ENCODE results near the gene DCAF5.

Gene DCAF5

GRCh38 chr14:69064596-69064995 is 88.3 kb downstream of the DCAF5 start:
- no peaks in the 10 kb centered on the region for H3K9me3 ChIP-seq (ENCODE audit: severe bottlenecking)
- no peak overlapping the region for H3K4me3 ChIP-seq (ENCODE audit: low read depth, low read length)
- H3K36me3 ChIP-seq = peaks cover 40% of the 10 kb centered on the region
- H3K27me3 ChIP-seq (ENCODE audit: insufficient read depth, low read depth, severe bottlenecking) = no peaks in the 10 kb centered on the region
- TF ChIP-seq CTCF (IDR thresholded peaks at IDR 0.05; ENCODE audit: low read depth, low read length) = no peak
- no peak overlapping the region for H3K27ac ChIP-seq
- no peak for DNase-seq

GRCh38 chr14:69059658-69060623 is 93.0 kb downstream of the DCAF5 start:
- no peaks in the 10 kb centered on the region for H3K27me3 ChIP-seq (ENCODE audit: insufficient read depth, low read depth, severe bottlenecking)
- no peak for TF ChIP-seq CTCF (IDR thresholded peaks at IDR 0.05; ENCODE audit: low read depth, low read length)
- no peak for DNase-seq
- H3K36me3 ChIP-seq = peaks cover 45% of the 10 kb centered on the region
- H3K9me3 ChIP-seq (ENCODE audit: severe bottlenecking) = no peaks in the 10 kb centered on the region
- no peak overlapping the region for H3K27ac ChIP-seq
- H3K4me3 ChIP-seq (ENCODE audit: low read depth, low read length) = no peak overlapping the region

- DNase-seq = peak; percentile 69
- H3K9me3 ChIP-seq (ENCODE audit: severe bottlenecking) = no peaks in the 10 kb centered on the region
- no peak overlapping the region for H3K27ac ChIP-seq
- peaks cover 54% of the 10 kb centered on the region for H3K36me3 ChIP-seq
- H3K27me3 ChIP-seq (ENCODE audit: insufficient read depth, low read depth, severe bottlenecking) = no peaks in the 10 kb centered on the region
- H3K4me3 ChIP-seq (ENCODE audit: low read depth, low read length) = no peak overlapping the region
- TF ChIP-seq CTCF (IDR thresholded peaks at IDR 0.05; ENCODE audit: low read depth, low read length) = peak; percentile 36; the same call in 1 of the 2 replicates
Measured at GRCh38 chr14:69055999-69056788, 96.7 kb downstream of the DCAF5 start.

GRCh38 chr14:69055125-69055524 is 97.8 kb downstream of the DCAF5 start:
- peaks cover 46% of the 10 kb centered on the region for H3K36me3 ChIP-seq
- no peak overlapping the region for H3K27ac ChIP-seq
- no peaks in the 10 kb centered on the region for H3K27me3 ChIP-seq (ENCODE audit: insufficient read depth, low read depth, severe bottlenecking)
- no peak for TF ChIP-seq CTCF (IDR thresholded peaks at IDR 0.05; ENCODE audit: low read depth, low read length)
- H3K4me3 ChIP-seq (ENCODE audit: low read depth, low read length) = no peak overlapping the region
- H3K9me3 ChIP-seq (ENCODE audit: severe bottlenecking) = no peaks in the 10 kb centered on the region
- no peak for DNase-seq

GRCh38 chr14:69054030-69054429 is 98.9 kb downstream of the DCAF5 start:
- TF ChIP-seq CTCF (IDR thresholded peaks at IDR 0.05; ENCODE audit: low read depth, low read length) = no peak
- H3K36me3 ChIP-seq = peaks cover 39% of the 10 kb centered on the region
- H3K27ac ChIP-seq = no peak overlapping the region
- no peaks in the 10 kb centered on the region for H3K27me3 ChIP-seq (ENCODE audit: insufficient read depth, low read depth, severe bottlenecking)
- no peak overlapping the region for H3K4me3 ChIP-seq (ENCODE audit: low read depth, low read length)
- no peaks in the 10 kb centered on the region for H3K9me3 ChIP-seq (ENCODE audit: severe bottlenecking)
- DNase-seq = no peak
